AG20443 (cell line): ENCODE data around the gene RSAD2.
A peak's percentile ranks its signal among the peaks of the same experiment; 100 is the strongest.
"Not testable (repeated sequence)": the region's sequence is repeated elsewhere in the genome, so short reads cannot be mapped to it uniquely, and the experiment has no call there.

Experiments used
- DNase-seq: peaks from one replicate; pipeline ENCODE4 v3.0.0; 2012; ENCODE audit warnings: low spot score, mixed read lengths

The RSAD2 gene

GRCh38 chr2:6927186-6927585 is 49.6 kb downstream of the RSAD2 start:
- DNase-seq, result peak; percentile 11

DNA sequence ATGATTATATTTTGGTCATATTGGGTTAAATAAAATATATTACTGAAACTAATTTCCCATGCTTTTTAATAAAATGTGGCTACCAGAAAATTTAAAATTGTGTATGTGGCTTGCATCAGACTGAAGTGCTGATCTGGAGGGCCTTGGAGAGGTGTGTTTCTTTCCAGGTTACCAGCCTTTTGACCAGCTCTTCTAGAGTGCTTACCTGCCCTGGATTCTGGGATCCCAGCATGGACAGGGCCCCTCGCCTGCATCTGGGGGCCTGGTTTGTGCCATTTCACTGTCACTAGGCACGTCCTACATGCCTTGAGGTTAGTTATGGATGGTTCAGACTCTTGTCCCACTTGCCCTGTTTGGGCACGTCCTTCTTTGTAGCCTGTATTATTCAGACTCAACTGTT is 50.2 kb downstream of the RSAD2 start:
- no peak for DNase-seq

DNA sequence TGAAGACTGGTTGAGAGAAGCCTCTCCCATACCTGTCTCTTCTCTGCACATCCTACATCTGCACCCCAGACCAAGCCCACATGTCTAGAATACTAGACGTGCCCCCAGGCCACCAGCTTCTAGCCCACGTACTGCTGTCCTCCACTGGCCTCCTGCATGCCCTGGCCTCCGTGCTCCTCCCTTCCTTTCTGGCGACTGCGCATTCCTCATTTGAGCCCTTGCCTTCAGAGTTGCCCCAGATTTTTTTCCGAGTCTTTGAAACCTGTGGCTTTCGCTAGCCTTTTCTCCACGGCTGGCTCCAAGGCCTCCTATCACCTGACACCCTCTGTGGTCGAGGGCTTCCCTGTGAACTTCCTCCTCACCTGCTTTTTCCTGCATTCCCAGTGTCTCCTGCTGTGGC is 50.9 kb downstream of the RSAD2 start:
- no peak for DNase-seq

- no peak for DNase-seq
These were observed 51.7 kb downstream of the RSAD2 start for GRCh38 chr2:6929196-6929819.

- no peak for DNase-seq
These were observed 53.5 kb downstream of the RSAD2 start for GRCh38 chr2:6930923-6931647.

GRCh38 chr2:6931753-6932152 is 54.2 kb downstream of the RSAD2 start:
- DNase-seq, result no peak

DNA sequence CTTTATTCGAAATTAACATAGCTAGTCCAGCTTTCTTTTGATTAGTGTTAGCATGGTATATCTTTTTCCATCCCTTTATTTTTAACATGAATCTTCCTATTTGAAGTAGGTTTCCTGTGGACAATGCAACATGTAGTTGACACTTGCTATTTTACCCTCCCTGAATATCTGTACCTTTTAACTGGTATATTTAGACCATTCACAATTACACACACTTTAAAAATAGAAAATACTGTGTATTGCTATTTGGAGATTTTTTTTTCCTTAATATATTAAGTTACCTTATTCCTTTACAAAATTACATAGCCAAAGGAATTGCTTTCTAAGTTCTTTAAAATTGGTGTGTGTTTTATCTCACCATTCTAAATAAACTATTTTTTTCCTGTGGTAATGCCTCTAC is 54.6 kb downstream of the RSAD2 start:
- no peak for DNase-seq

DNA sequence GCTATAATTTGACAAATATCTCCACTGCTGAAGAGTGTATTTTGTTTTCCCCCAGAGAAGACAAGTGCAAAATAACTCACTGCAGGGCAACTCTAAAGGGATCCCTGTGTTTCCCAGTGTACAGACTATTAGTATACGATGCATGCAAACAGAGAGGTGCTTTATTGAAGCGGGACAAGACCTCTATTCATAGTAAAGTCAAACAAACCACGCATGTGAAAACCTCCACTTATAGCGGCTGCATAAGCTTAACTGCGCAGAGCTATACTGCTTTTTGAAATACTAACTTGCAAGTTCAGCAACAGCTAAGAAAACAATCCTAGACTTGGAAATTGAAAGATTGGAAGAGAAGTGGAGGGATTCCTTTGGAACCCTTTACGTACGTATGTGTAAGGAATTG is 55.3 kb downstream of the RSAD2 start:
- DNase-seq, result no peak

- DNase-seq, result no peak
These were observed 56.3 kb downstream of the RSAD2 start for GRCh38 chr2:6933911-6934310.

- no peak for DNase-seq
These were observed 56.8 kb downstream of the RSAD2 start for GRCh38 chr2:6934345-6934744.

GRCh38 chr2:6934758-6935651 is 57.4 kb downstream of the RSAD2 start:
- DNase-seq, result no peak

DNA sequence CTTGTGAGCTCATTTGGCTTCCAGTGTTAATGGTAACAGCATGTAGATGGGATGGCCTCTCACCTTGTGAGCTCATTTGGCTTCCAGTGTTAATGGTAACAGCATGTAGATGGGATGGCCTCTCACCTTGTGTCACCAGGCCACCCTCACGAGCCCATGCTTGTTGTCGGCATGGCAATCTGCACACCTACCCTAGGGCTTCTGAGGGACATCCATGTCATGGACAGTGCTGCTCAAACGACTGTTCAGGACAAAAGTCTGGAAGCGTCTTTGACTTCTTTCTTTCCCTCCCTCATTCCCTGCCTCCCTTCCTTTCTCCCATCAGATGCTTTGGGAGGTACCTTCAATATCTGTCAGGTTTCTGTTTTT is 58.1 kb downstream of the RSAD2 start:
- not testable (repeated sequence) for DNase-seq

DNA sequence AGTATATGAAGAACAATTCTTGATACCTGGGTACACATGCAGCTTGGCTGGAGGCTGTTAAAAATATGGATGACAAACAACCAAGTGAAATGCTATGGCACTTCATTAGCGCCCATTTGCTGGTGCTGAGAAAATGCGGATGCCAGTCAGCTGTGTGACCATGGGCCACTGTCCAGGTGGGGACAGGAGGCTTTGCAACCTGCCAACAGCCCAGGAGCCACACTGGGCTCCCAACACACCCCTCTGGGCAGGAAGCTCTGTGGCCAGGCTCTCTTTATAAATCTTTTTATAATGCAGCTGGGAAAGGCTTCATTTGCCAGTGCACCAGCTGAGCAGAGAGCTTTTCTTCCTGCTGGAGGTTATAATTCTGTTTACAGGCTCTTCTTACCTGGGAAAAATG is 59.6 kb downstream of the RSAD2 start:
- no peak for DNase-seq

DNA sequence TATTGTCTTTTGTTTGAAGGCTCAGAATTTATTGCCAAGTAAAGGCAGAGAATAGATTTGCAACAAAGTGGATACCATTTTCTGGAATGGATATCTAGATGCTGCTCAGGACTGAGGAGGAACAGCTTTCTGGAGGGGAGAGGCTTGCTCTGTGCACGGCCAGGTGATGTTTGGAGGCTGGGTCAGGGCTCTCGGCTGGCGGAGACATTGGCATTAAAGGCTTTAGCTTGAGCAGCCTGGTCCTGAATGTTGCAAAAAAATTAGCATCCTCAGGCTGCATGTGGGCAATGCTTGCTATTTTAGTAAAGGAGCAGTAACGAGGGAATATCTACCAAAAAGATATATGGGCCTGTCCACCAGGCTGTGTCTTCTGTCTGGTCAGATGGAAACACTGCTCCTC is 60.0 kb downstream of the RSAD2 start:
- DNase-seq, result no peak

DNA sequence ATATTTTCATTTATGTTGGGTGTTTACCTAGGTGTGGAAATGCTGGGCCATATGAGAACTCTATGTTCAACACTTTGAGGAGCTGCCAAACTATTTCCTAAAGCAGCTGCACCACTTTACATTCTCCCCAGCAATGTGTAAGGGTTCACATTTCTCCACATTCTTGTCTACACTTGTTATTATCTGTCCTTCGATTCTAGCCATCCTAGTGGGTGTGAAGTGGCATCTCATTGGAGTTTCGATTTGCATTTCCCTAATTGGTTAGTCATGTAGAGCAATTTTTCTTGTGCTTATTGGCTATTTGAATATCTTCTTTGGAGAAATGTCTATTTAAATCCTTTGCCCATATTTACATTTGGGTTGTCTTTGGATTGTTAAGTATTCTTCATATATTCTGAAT is 61.5 kb downstream of the RSAD2 start:
- DNase-seq, result no peak

DNA sequence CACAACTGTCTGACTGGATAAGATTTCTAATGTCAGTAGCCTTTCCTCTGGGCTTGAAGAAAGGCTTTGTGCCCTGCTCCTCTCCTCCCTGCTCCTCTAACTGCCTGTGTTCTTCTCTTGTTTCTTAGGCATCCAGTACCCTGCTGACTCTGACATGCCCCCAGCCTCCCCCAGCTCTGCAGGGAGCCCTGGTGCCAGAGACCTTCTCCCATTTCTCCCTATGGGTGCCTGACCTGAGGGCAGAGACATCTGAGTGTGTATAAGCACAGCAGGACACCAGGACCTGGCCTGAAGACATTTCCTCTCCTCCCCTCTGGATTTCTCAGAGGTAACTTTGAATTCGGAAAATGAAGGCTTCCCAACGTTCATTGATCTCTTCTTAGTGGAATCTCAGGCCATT is 63.2 kb downstream of the RSAD2 start:
- DNase-seq, result no peak

DNA sequence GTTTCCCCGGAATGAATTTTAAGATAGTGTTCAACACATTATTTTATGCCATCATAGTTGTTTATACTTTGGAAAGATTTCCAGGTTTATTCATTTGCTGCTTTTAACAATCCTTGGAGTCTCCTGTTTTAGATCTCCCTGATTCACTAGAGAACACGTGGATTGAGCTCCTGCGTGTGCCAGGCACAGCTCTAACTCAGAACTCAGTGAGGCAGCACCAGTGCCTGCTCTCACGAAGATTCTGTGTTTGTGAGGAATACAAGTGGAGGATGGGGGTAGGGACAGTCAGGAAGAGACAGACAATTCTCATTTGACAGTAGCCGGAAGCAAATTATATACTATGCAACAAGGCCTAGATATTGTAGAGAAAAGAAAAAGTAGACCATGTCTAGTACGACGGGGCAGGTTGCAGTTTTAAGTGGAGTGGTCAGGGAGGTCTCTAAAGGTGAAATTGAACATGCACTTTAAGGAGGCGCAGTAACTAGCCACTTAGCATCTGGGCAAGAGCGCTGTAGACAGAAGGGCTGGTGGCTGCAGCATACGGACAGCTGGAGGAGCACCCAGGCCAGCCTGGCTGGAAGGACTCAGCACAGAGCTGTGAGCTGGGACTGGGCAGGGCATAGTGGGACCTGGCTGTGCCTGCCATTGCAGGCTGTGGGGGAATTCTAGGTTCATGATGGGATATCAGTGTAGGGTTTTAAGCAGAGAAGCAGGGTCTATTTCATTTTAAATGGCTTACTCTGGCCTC is 63.9 kb downstream of the RSAD2 start:
- no peak for DNase-seq

DNA sequence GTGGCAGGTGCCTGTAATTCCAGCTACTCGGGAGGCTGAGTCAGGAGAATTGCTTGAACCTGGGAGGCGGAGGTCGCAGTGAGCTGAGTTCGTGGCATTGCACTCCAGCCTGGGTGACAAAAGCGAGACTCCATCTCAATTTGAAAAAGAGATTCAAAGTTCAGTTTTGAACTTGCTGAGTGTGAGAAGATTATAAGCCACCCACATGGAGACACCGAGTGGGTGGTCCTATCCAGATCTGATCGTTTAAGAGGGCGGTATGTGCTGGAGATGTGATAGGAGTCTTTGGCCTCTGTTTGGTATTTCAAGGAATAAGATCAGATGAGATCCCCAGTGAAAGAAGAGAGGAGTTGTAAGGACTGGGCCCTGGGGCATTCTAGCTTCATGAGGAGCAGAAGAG is 65.3 kb downstream of the RSAD2 start:
- no peak for DNase-seq

DNA sequence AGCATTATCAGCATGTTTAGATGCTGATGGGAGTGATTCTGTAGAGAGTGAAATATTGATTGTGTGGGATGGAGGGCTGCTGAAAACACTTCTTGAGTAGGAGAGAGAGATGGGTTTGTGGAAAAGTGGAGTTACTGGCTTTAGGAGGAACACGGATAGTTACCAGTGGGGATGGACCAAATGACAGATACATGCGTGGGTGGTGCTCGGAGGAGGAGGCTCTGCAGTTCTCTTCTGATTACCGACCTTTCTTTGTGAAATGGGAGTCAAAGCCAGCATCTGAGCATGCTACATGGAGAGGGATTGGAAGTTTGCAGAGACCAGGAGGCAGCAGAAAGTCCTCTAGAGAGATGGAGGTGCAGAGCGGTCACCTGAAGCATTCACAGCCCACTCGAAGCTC is 65.9 kb downstream of the RSAD2 start:
- DNase-seq, result no peak

GRCh38 chr2:6943971-6944370 is 66.4 kb downstream of the RSAD2 start:
- no peak for DNase-seq

- DNase-seq, result no peak
These were observed 67.0 kb downstream of the RSAD2 start for GRCh38 chr2:6944555-6944954.

- DNase-seq, result no peak
These were observed 67.7 kb downstream of the RSAD2 start for GRCh38 chr2:6945087-6945813.
